T-helper 2 cell treated with Interferon-gamma antibody and Interleukin-4, amounts not matched to agents 5 μg/mL and 100 μg/mL, for 36 hours (primary cell): Measurements from ENCODE around the gene FBXW7.

Experiments
- DNase-seq: peaks from one replicate; pipeline ENCODE4 v3.0.0; 2021; ENCODE audit warnings: low spot score
- H3K27ac Mint-ChIP-seq: one replicate; pipeline ENCODE4 v1.8.0; 2021; ENCODE audit warnings: mild to moderate bottlenecking, mixed read lengths
- H3K27me3 Mint-ChIP-seq: one replicate; pipeline ENCODE4 v1.8.0; 2021; ENCODE audit warnings: low read depth, mixed read lengths
- H3K36me3 Mint-ChIP-seq: one replicate; pipeline ENCODE4 v1.8.0; 2021; ENCODE audit warnings: low read depth, mixed read lengths
- H3K4me1 Mint-ChIP-seq: one replicate; pipeline ENCODE4 v1.8.0; 2021; ENCODE audit warnings: low read depth, mixed read lengths
- H3K4me3 Mint-ChIP-seq: one replicate; pipeline ENCODE4 v1.8.0; 2022; ENCODE audit warnings: mild to moderate bottlenecking, moderate library complexity, mixed read lengths
- H3K9me3 Mint-ChIP-seq: one replicate; pipeline ENCODE4 v1.8.0; 2021; ENCODE audit warnings: mixed read lengths

The FBXW7 gene

GRCh38 chr4:152394791-152395190 lies 141.1 kb downstream of the FBXW7 start:
- DNase-seq = no peak
- Mint-ChIP-seq H3K9me3 (no peaks in the 10 kb centered on the region), H3K36me3 (peaks cover 2% of the 10 kb centered on the region), H3K4me1 (peaks cover 19% of the 10 kb centered on the region), H3K4me3 (no peak overlapping the region), H3K27me3 (no peaks in the 10 kb centered on the region), H3K27ac (no peak overlapping the region)

DNA sequence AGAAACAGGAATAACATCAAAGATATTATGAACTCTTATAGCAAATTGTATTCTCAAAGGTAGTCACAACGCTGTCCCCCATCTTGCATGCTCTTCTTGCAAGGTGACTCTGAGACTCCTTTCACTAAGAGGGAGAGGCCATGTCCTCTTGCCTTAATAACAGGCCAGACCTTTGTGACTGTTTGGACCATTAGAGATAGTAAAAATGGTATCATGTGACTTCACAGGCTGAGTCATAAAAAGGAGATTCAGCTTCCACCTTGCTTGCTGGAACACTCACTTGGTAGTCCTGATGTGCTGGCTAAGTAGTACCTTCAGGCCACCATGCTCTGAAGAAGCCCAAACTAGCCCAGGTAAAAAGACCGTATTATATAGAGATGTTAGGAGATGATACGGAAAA lies 143.8 kb downstream of the FBXW7 start:
- Mint-ChIP-seq H3K27ac (no peak overlapping the region), H3K27me3 (no peaks in the 10 kb centered on the region), H3K4me3 (no peak overlapping the region), H3K9me3 (no peaks in the 10 kb centered on the region), H3K36me3 (peaks cover 4% of the 10 kb centered on the region), H3K4me1 (peaks cover 8% of the 10 kb centered on the region)
- DNase-seq = no peak

GRCh38 chr4:152390216-152390615 lies 145.7 kb downstream of the FBXW7 start:
- Mint-ChIP-seq H3K27me3 (no peaks in the 10 kb centered on the region), H3K4me1 (peaks cover 4% of the 10 kb centered on the region), H3K9me3 (no peaks in the 10 kb centered on the region), H3K27ac (no peak overlapping the region), H3K4me3 (no peak overlapping the region), H3K36me3 (peaks cover 4% of the 10 kb centered on the region)
- DNase-seq = no peak

DNA sequence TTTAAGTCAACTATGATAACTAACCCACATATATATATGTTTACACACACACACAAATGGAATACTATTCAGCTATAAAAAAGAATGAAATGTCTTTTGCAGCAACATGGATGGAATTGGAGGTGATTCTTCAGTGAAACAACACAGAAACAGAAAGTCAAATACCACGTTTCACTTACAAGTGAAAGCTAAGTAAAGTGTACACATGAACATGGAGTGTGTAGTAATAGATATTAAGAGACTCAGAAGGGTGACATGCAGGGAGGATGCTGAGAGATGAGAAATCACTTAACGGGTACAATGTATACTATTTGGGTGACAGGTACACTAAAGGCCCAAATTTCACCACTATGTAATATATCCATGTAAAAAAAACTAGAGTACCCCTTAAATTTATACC lies 146.5 kb downstream of the FBXW7 start:
- H3K36me3 Mint-ChIP-seq = peaks cover 4% of the 10 kb centered on the region
- no peak overlapping the region for H3K4me3 Mint-ChIP-seq
- H3K27ac Mint-ChIP-seq = no peak overlapping the region
- DNase-seq = no peak
- H3K4me1 Mint-ChIP-seq = peaks cover 1% of the 10 kb centered on the region
- H3K9me3 Mint-ChIP-seq = no peaks in the 10 kb centered on the region
- no peaks in the 10 kb centered on the region for H3K27me3 Mint-ChIP-seq

DNA sequence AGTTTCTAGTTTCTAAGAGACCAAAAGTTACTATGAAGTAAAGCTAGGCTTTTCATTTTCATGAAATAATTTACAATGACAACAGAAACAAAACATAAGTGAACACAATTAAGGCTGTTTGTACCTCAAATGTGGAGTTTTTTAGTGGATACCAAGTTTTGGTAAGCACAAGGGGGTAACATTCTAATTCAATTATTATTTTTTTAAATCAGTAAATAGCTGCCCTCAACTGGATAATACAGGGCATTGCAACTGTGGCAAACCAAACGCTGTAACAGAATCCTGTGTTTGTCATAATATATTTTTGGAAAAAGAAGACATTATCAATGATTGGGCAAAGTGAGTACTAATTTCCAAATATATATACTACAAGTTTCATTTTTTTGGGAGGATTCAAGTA lies 150.3 kb downstream of the FBXW7 start:
- Mint-ChIP-seq H3K36me3 (peaks cover 4% of the 10 kb centered on the region), H3K4me3 (no peak overlapping the region)

GRCh38 chr4:152382057-152382785 lies 153.7 kb downstream of the FBXW7 start:
- no peak for DNase-seq
- H3K9me3 Mint-ChIP-seq = no peaks in the 10 kb centered on the region
- peak overlapping the region; percentile 72 for H3K4me3 Mint-ChIP-seq
- no peaks in the 10 kb centered on the region for H3K36me3 Mint-ChIP-seq
- peaks cover 11% of the 10 kb centered on the region for H3K4me1 Mint-ChIP-seq
- H3K27me3 Mint-ChIP-seq = no peaks in the 10 kb centered on the region
- H3K27ac Mint-ChIP-seq = peak overlapping the region; percentile 55

More for the DNA sequence above, 150.3 kb downstream of the FBXW7 start:
- Mint-ChIP-seq H3K27ac (no peak overlapping the region), H3K9me3 (no peaks in the 10 kb centered on the region), H3K4me1 (peaks cover 11% of the 10 kb centered on the region), H3K27me3 (no peaks in the 10 kb centered on the region)
- DNase-seq = no peak

DNA sequence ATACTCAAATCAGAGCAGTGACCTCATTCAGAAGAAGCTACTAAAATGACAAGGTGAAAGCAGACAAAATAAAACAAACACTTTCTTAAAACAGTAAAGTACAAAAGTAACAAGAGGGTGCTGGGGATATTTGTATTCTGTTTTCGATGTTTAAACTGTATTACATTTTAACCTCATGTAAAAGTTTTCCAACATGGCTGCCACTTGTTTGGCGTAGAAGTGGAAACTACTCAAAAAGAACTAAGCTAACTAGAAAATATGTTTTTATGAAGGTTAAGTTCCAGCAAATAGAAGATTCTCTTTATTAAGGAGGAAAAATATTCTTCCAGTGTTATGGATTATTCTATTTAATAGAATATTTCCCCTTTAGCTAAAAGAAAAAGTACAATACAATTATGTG lies 155.0 kb downstream of the FBXW7 start:
- Mint-ChIP-seq H3K4me1 (peaks cover 11% of the 10 kb centered on the region), H3K27me3 (no peaks in the 10 kb centered on the region), H3K9me3 (no peaks in the 10 kb centered on the region), H3K4me3 (no peak overlapping the region), H3K27ac (no peak overlapping the region), H3K36me3 (no peaks in the 10 kb centered on the region)
- no peak for DNase-seq

DNA sequence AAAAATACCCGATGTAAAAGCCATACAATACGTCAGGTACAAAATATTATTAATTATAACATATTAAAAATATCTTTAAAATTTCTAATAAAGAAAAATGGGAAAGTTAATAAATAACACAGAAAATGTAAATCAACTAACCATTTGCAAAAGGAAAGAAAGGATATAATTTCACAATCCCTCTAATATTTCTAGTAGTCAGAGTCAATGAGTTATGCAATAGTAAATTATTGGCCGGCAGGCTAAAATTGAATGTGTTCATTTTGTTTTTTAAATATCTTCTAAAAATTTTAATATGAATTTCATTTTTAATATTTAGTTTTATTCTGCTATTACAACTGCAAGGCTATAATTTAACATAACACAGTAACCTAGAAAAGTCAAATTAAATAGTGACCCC lies 155.7 kb downstream of the FBXW7 start:
- no peaks in the 10 kb centered on the region for H3K9me3 Mint-ChIP-seq
- no peak for DNase-seq
- no peaks in the 10 kb centered on the region for H3K27me3 Mint-ChIP-seq
- H3K27ac Mint-ChIP-seq = no peak overlapping the region
- H3K4me3 Mint-ChIP-seq = no peak overlapping the region
- peaks cover 11% of the 10 kb centered on the region for H3K4me1 Mint-ChIP-seq
- no peaks in the 10 kb centered on the region for H3K36me3 Mint-ChIP-seq

GRCh38 chr4:152374606-152375285 lies 161.1 kb downstream of the FBXW7 start:
- no peaks in the 10 kb centered on the region for H3K36me3 Mint-ChIP-seq
- DNase-seq = no peak
- no peaks in the 10 kb centered on the region for H3K9me3 Mint-ChIP-seq
- H3K4me3 Mint-ChIP-seq = no peak overlapping the region
- H3K27ac Mint-ChIP-seq = no peak overlapping the region
- no peaks in the 10 kb centered on the region for H3K27me3 Mint-ChIP-seq
- H3K4me1 Mint-ChIP-seq = peaks cover 2% of the 10 kb centered on the region

GRCh38 chr4:152374153-152374552 lies 161.7 kb downstream of the FBXW7 start:
- H3K36me3 Mint-ChIP-seq = no peaks in the 10 kb centered on the region
- H3K9me3 Mint-ChIP-seq = no peaks in the 10 kb centered on the region
- H3K27ac Mint-ChIP-seq = no peak overlapping the region
- no peaks in the 10 kb centered on the region for H3K27me3 Mint-ChIP-seq
- H3K4me1 Mint-ChIP-seq = peaks cover 6% of the 10 kb centered on the region
- no peak overlapping the region for H3K4me3 Mint-ChIP-seq
- no peak for DNase-seq

DNA sequence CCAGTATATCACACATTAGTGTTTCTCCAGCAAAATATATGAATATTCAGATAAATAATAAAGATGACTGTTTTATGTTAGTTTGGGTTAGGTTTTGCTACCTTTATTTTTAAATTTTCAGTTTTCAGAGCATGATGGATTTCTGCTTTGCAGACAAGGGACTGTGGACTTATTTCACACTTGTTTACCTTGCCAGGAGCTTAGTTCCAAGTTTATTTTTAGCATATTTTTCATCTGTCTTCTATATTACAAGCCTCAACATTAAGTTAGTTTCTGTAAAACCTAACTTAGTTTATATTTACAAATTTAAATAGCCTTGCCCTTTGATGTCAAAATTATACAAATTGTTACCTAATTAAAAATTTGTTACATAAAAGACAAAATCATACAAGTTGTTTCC lies 163.4 kb downstream of the FBXW7 start:
- Mint-ChIP-seq H3K4me3 (no peak overlapping the region), H3K36me3 (no peaks in the 10 kb centered on the region), H3K27me3 (no peaks in the 10 kb centered on the region), H3K27ac (no peak overlapping the region), H3K4me1 (peaks cover 6% of the 10 kb centered on the region), H3K9me3 (no peaks in the 10 kb centered on the region)
- no peak for DNase-seq

DNA sequence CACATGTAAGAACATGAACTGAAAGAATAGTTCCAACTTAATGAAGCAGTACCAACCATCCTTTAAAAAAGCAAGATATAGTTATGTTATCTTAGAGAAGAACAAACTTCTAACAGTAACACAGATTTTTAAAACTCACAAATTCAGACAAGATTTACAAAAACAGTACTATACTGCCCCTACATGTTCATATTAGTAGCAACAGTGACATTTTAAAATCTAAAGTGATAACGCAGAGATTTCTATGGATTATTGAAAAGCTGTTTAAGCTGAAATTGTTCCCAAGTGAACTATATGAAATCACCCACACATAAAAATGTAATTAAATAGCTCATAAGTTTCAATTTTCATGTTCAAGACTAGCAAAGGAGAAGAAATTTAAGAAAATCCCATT lies 166.0 kb downstream of the FBXW7 start:
- no peak for DNase-seq
- Mint-ChIP-seq H3K4me3 (no peak overlapping the region), H3K36me3 (peaks cover 14% of the 10 kb centered on the region), H3K9me3 (peaks cover 3% of the 10 kb centered on the region), H3K27ac (no peak overlapping the region), H3K27me3 (no peaks in the 10 kb centered on the region), H3K4me1 (peaks cover 8% of the 10 kb centered on the region)

GRCh38 chr4:152369203-152369901 lies 166.5 kb downstream of the FBXW7 start:
- Mint-ChIP-seq H3K9me3 (peaks cover 3% of the 10 kb centered on the region), H3K27ac (no peak overlapping the region), H3K27me3 (no peaks in the 10 kb centered on the region), H3K4me3 (no peak overlapping the region), H3K4me1 (peaks cover 6% of the 10 kb centered on the region), H3K36me3 (peaks cover 15% of the 10 kb centered on the region)
- DNase-seq = no peak

DNA sequence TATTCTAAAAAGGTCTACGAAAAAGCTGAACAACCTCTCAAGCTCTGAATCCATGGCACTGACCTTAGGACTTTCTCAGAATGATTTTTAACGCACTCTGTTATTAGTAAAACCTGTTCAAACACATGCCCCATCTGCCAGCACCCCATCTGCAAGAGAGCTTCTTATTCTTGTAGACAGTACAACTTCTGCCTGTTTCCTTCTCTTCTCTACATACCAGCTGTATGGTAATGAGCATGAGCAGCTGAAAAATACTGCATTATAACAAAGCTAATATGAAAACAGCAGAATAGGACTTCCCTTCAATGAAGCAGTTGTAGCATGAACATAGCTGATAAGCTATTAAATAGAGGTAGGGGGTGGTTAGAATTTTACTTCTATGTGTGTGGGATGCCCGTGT lies 167.9 kb downstream of the FBXW7 start:
- peaks cover 6% of the 10 kb centered on the region for H3K4me1 Mint-ChIP-seq
- H3K36me3 Mint-ChIP-seq = peaks cover 17% of the 10 kb centered on the region
- H3K4me3 Mint-ChIP-seq = no peak overlapping the region
- DNase-seq = no peak
- H3K27me3 Mint-ChIP-seq = no peaks in the 10 kb centered on the region
- no peak overlapping the region for H3K27ac Mint-ChIP-seq
- peaks cover 3% of the 10 kb centered on the region for H3K9me3 Mint-ChIP-seq
